22Rv1 (cell line): ENCODE data around the gene FAM3D.
"Not testable (repeated sequence)": the region's sequence is repeated elsewhere in the genome, so short reads cannot be mapped to it uniquely, and the experiment has no call there.

ENCODE experiments used
- H3K27ac ChIP-seq: fragments of 450-650 bp; 2 replicates; pipeline ENCODE4 v1.5.1; 2017
- ZFX ChIP-seq: fragments of 450-650 bp; IDR thresholded peaks from 2 replicates; pipeline ENCODE4 v1.6.1; 2017; ENCODE audit warnings: antibody characterized with exemption, borderline replicate concordance
- TF ChIP-seq, protein P1 (sequence below): fragments of 450-650 bp; IDR thresholded peaks from 2 replicates; pipeline ENCODE4 v1.5.1; 2017; ENCODE audit warnings: mild to moderate bottlenecking

Gene FAM3D

DNA sequence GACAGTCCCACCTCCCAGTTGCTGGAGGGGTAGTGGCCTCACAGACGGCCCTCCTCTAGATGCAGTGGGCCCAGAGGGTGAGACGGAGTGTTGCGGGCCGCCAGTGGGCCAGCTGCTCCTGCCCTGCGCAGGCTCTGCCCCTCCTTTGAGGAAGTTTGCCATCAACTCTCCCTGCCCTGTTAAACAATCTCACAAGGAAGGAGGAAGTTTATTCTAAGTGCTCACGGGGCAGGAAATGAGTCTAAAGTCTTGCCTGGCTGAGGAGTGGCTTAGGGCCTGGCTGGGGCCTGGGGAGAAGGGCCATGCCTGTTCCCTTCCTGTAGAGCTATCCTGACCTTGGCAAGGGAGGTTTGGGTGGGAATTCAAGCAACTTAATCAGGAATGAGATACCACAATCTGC lies at the start of gene FAM3D:
Gene FAM3D (minus strand): TSS at position 92 of the 400 bp plus-strand sequence. CDS start 11,211 bp downstream, outside the sequence.
- TF ChIP-seq, protein P1, sequence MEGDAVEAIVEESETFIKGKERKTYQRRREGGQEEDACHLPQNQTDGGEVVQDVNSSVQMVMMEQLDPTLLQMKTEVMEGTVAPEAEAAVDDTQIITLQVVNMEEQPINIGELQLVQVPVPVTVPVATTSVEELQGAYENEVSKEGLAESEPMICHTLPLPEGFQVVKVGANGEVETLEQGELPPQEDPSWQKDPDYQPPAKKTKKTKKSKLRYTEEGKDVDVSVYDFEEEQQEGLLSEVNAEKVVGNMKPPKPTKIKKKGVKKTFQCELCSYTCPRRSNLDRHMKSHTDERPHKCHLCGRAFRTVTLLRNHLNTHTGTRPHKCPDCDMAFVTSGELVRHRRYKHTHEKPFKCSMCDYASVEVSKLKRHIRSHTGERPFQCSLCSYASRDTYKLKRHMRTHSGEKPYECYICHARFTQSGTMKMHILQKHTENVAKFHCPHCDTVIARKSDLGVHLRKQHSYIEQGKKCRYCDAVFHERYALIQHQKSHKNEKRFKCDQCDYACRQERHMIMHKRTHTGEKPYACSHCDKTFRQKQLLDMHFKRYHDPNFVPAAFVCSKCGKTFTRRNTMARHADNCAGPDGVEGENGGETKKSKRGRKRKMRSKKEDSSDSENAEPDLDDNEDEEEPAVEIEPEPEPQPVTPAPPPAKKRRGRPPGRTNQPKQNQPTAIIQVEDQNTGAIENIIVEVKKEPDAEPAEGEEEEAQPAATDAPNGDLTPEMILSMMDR, result no peak
- no peak for TF ChIP-seq ZFX
- no peak within 1 kb of the TSS for H3K27ac ChIP-seq

DNA sequence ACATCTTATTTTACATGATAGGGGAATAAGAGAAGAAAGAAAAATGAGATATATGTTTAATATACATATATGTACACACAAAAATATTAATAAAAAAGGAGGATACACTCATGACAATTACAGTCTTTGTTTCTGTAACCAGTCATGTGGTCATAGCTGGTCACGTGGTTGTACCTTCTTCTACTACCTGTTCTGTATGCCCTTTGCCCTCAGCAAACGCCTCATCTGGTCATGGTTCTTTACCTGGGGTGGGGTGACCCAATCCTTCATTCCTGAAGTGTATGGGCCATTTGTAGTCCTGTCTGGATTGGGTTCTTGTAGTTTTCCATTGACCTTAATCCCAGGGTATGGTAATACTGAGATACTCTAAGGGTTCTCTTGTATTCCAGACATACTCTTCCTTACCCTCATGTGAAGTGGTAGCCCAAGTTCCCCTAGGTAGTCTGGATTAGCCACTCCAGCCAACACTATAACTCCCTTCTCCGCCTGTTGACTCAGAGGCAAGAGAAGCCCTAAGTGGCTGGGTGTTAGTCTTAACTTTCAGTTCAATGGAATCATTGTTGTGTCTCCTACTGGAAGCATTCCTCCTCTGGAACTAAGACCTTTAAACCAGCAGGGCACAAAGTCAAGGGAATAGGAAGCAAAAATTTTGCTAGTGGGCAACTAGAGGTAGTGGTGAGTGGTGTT lies 47.3 kb upstream of the FAM3D start:
- no peak overlapping the region for H3K27ac ChIP-seq
- TF ChIP-seq, protein P1, result no peak
- no peak for TF ChIP-seq ZFX

DNA sequence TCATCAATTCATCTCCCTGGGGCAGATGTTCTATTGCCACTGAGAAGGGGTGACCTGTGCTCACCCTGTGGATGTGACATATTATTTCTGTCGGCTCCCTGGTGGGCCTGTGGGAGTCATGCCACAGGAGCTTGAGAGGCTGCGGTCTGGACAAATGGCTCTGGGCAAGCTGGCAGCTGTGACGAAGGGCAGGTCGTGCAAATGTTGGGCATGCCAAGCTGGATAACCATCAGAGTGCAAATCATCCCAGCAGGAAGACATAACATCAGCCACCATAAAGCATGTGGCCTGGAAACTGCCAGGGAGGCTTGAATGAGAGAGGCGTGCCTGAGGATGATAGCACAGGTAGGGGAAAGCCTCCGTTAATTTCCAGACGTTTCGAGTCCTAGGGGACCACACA lies 45.3 kb upstream of the FAM3D start:
- H3K27ac ChIP-seq, result no peak overlapping the region
- TF ChIP-seq ZFX, result no peak
- TF ChIP-seq, protein P1, result no peak

GRCh38 chr3:58708983-58709382 lies 42.4 kb upstream of the FAM3D start:
- H3K27ac ChIP-seq, result not testable (repeated sequence)

GRCh38 chr3:58708116-58708791 lies 41.7 kb upstream of the FAM3D start:
- TF ChIP-seq ZFX, result no peak
- TF ChIP-seq, protein P1, result no peak
- H3K27ac ChIP-seq, result no peak overlapping the region

DNA sequence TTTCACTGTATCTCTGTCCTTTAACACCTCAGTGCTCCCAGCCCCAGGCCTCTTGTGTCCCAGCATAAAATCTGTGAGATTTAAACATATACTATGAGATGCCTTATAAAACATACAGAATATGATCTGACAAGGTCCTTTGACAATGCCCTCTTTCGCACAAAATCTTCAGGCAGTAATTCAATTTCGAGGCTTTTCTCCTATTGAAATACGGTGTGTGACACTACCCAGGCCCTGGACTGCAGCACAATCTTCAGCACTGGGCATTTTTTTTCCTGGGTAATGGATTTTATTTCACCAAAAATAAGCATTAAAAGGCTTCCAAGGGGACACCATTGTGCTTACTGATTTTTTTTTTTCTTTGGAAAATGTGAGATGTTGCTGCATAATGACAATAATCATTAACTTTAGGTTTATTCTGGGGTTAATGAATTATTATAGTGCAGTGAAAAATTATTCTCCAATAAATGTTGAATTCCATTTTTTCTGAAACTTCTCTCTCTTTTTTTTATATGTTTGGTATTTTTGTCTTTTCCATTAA lies 40.9 kb upstream of the FAM3D start:
- no peak for TF ChIP-seq ZFX
- TF ChIP-seq, protein P1, result no peak
- no peak overlapping the region for H3K27ac ChIP-seq

DNA sequence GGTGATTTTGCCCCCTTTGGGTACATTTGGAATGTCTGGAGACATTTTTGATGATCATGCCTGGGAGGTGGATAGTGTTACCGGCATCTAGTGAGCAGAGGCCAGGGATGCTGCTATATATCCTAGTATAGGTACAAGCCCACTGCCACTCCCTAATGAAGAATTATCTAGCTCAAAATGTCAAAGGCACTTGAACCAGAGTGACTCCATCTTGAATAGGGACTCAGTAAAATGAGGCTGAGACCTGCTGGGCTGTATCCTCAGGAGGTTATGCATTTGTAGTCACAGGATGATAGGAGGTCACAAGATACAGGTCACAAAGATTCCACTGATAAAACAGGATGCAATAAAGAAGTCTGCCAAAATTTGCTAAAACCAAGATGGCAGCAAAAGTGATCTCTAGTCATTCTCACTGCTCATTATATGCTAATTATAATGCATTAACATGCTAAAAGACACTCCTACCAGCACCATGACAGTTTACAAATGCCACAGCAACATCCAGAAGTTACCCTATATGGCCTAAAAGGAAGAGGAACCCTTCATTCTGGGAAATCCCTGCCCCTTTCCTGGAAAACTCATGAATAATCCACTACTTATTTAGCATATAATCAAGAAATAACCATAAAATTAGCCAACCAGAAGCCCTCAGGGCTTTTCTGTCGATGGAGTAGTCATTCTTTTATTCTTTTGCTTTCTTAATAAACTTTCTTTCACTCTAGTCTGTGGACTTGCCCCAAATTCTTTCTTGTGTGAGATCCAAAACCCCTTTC lies 40.0 kb upstream of the FAM3D start:
- no peak overlapping the region for H3K27ac ChIP-seq
- no peak for TF ChIP-seq ZFX
- TF ChIP-seq, protein P1, result no peak
